K562 (cell line): ENCODE measurements around the gene CHST12. TPM values are rescaled to one million over a fixed set of nuclear protein-coding genes. Genes with fewer than 3 reads are reported as not detected.
A peak's percentile ranks its signal among the peaks of the same experiment; 100 is the strongest.

ENCODE experiments used
- ATAC-seq: fragments of 200-7000 bp; cut with Tn5 transposase; 3 replicates; pipeline ENCODE4 v1.9.1; 2020; ENCODE audit warnings: moderate library complexity
- BruUV-seq: library from RNA; stranded (reverse); fragments of 400-500 nt; replicated peaks from 2 replicates; lab custom pipeline; 2021; lab: Mats Ljungman, UMichigan
- CTCF ChIA-PET: fragments of 300-600 bp; formaldehyde crosslinking; extraction: SDS; loops from one replicate; lab custom pipeline; 2021; ENCODE audit warnings: low intra/inter-chr PET ratio; lab: Yijun Ruan, JAX
- POLR2A ChIA-PET: fragments of 300-600, 350-650 bp; sonication (Branson Sonifier 250); formaldehyde crosslinking; extraction: SDS; loops from one replicate; lab custom pipeline; 2021; ENCODE audit warnings: antibody characterized with exemption, inconsistent platforms; lab: Yijun Ruan, JAX
- DNase-seq, 4 experiments: peaks; one replicate each; pipeline versions ENCODE4 v3.0.0 to v3.0.0-alpha.2; 2011 to 2018; ENCODE audit warnings: low spot score in 3 of 4, mixed read lengths in 3 of 4; ENCODE audit errors: extremely low read depth in 1 of 4
- FAIRE-seq: peaks from 2 replicates; lab custom pipeline; 2011; peaks lifted over from hg19 to GRCh38; lab: Jason Lieb, UNC
- H2AFZ ChIP-seq: 2 replicates; pipeline ENCODE4 v1.6.0; 2011; ENCODE audit warnings: low read depth, low read length, control low read depth, inconsistent platforms
- H3K27ac ChIP-seq: fragments of 200-600 bp; 3 replicates; pipeline ENCODE4 v1.8.0; 2011; ENCODE audit warnings: low read depth, mild to moderate bottlenecking, control low read depth, inconsistent platforms, low read length, moderate library complexity, mixed read lengths; ENCODE audit errors: extremely low read depth
- H3K27me3 ChIP-seq, 2 experiments: fragments of 300-600 bp in 1 of 2; 2 replicates in 1 of 2; 3 replicates in 1 of 2; pipeline versions ENCODE4 v1.6.0 to v1.8.0; 2011; ENCODE audit warnings: inconsistent platforms in 2 of 2, low read length in 2 of 2, mild to moderate bottlenecking in 1 of 2, mixed read lengths in 1 of 2, moderate library complexity in 1 of 2; ENCODE audit not compliant: control insufficient read depth in 2 of 2, insufficient read depth in 2 of 2
- H3K36me3 ChIP-seq: fragments of 300-600 bp; 3 replicates; pipeline ENCODE4 v1.8.0; 2011; ENCODE audit warnings: mild to moderate bottlenecking, low read length, inconsistent platforms; ENCODE audit not compliant: control insufficient read depth, insufficient read depth
- H3K4me1 ChIP-seq, 2 experiments: fragments of 200-600 bp in 1 of 2; replicated peaks in 1 of 2; 2 replicates in 1 of 2; 3 replicates in 1 of 2; pipeline versions ENCODE4 v1.5.1 to v1.8.0; 2011; ENCODE audit warnings: inconsistent platforms in 2 of 2, low read length in 2 of 2, mild to moderate bottlenecking in 1 of 2, mixed read lengths in 1 of 2, moderate library complexity in 1 of 2; ENCODE audit not compliant: control insufficient read depth in 2 of 2, insufficient read depth in 2 of 2
- H3K4me2 ChIP-seq: 2 replicates; pipeline ENCODE4 v1.6.1; 2011; ENCODE audit warnings: low read length, control low read depth, inconsistent platforms, mixed read lengths; ENCODE audit not compliant: insufficient read depth
- H3K4me3 ChIP-seq: fragments of 200-600 bp; sonication (generic), shearing (Covaris generic); 2 replicates; pipeline ENCODE4 v1.5.1; 2016; ENCODE audit warnings: control low read depth, inconsistent platforms
- H3K79me2 ChIP-seq: fragments of 200-600 bp; 3 replicates; pipeline ENCODE4 v1.8.0; 2011; ENCODE audit warnings: low read length, inconsistent platforms; ENCODE audit not compliant: control insufficient read depth, insufficient read depth
- H3K9ac ChIP-seq, 2 experiments: 2 replicates each; pipeline versions ENCODE4 v1.6.0 to v1.6.1; 2011; ENCODE audit warnings: low read depth in 2 of 2, low read length in 2 of 2, control low read depth in 1 of 2, inconsistent platforms in 1 of 2, mild to moderate bottlenecking in 1 of 2, mixed read lengths in 1 of 2; ENCODE audit not compliant: insufficient read depth in 1 of 2
- H3K9me1 ChIP-seq: one replicate; pipeline ENCODE4 v1.6.0; 2011; ENCODE audit warnings: inconsistent platforms, mild to moderate bottlenecking, low read length, moderate library complexity; ENCODE audit not compliant: control insufficient read depth, insufficient read depth
- H3K9me3 ChIP-seq: replicated peaks from 2 replicates; pipeline ENCODE4 v1.5.1; 2011; ENCODE audit warnings: low read depth, low read length, inconsistent platforms; ENCODE audit not compliant: control insufficient read depth, insufficient read depth
- H4K20me1 ChIP-seq: replicated peaks from 2 replicates; pipeline ENCODE4 v1.6.1; 2011; ENCODE audit warnings: low read length, inconsistent platforms, mixed read lengths; ENCODE audit not compliant: control insufficient read depth, insufficient read depth
- ARID4B ChIP-seq: sonication (generic); formaldehyde crosslinking; IDR thresholded peaks from 2 replicates; pipeline ENCODE4 v1.8.0; 2022; ENCODE audit warnings: mild to moderate bottlenecking, missing genetic modification reagents
- BCOR ChIP-seq: fragments of 450-650 bp; IDR thresholded peaks from 2 replicates; pipeline ENCODE4 v1.6.1; 2016
- CBX1 ChIP-seq: sonication (generic); IDR thresholded peaks from 2 replicates; pipeline ENCODE4 v1.6.1; 2016; ENCODE audit warnings: antibody characterized with exemption, low read depth, mild to moderate bottlenecking
- CBX2 ChIP-seq: fragments of 200-600 bp; sonication (generic); IDR thresholded peaks from one replicate; pipeline ENCODE4 v1.6.1; 2012; ENCODE audit warnings: mild to moderate bottlenecking, low read length, inconsistent platforms; ENCODE audit not compliant: insufficient read depth, poor library complexity, severe bottlenecking
- HDAC2 ChIP-seq: fragments of 450-650 bp; IDR thresholded peaks from 2 replicates; pipeline ENCODE4 v1.6.1; 2016; ENCODE audit warnings: mild to moderate bottlenecking
- HNRNPK ChIP-seq: fragments of 200-400 bp; formaldehyde crosslinking; IDR thresholded peaks from one replicate; pipeline ENCODE4 v1.6.1; 2018; ENCODE audit warnings: mild to moderate bottlenecking, low read depth, low read length; ENCODE audit not compliant: poor library complexity, severe bottlenecking
- KDM1A ChIP-seq, 2 experiments: fragments of 450-650 bp; IDR thresholded peaks; 2 replicates each; pipeline ENCODE4 v1.6.1; 2016; ENCODE audit warnings: mild to moderate bottlenecking in 2 of 2
- NR2C1 ChIP-seq, 2 experiments: fragments of 450-650 bp; IDR thresholded peaks; 2 replicates each; pipeline ENCODE4 v1.6.1; 2017; ENCODE audit warnings: mild to moderate bottlenecking in 2 of 2, antibody characterized with exemption in 1 of 2, inconsistent platforms in 1 of 2, missing compliant biosample characterization in 1 of 2, missing genetic modification characterization in 1 of 2
- PTBP1 ChIP-seq: fragments of 200-400 bp; formaldehyde crosslinking; IDR thresholded peaks from 2 replicates; pipeline ENCODE4 v1.6.1; 2017; ENCODE audit warnings: low read depth, low read length
- RBM25 ChIP-seq: fragments of 200-400 bp; formaldehyde crosslinking; IDR thresholded peaks from 2 replicates; pipeline ENCODE4 v1.6.1; 2018; ENCODE audit warnings: low read length, low read depth, moderate library complexity; ENCODE audit not compliant: severe bottlenecking
- SMARCA5 ChIP-seq: fragments of 450-650 bp; IDR thresholded peaks from 2 replicates; pipeline ENCODE4 v1.6.1; 2016
- XRCC5 ChIP-seq: fragments of 200-400 bp; formaldehyde crosslinking; IDR thresholded peaks from 2 replicates; pipeline ENCODE4 v1.6.1; 2017; ENCODE audit warnings: low read depth, mild to moderate bottlenecking, low read length
- ZFP36 ChIP-seq: fragments of 150-350 bp; IDR thresholded peaks from 2 replicates; pipeline ENCODE4 v1.6.1; 2018; ENCODE audit warnings: low read length, low read depth; ENCODE audit not compliant: partially characterized antibody
- ZNF436 ChIP-seq: fragments of 250-450, 450-650 bp; sonication (Bioruptor Pico); formaldehyde crosslinking; IDR thresholded peaks from 2 replicates; pipeline ENCODE4 v1.7.0; 2020; ENCODE audit warnings: mild to moderate bottlenecking
- ZNF764 ChIP-seq: fragments of 250-450 bp; sonication (Bioruptor Pico); IDR thresholded peaks from 2 replicates; pipeline ENCODE4 v1.4.0; 2020; ENCODE audit warnings: low read depth, mild to moderate bottlenecking, moderate library complexity
- WGBS: fragments of 100-300 bp; shearing (Covaris generic); methylation state at CpG from one replicate; pipeline ENCODE4 v1.1.6; 2016; ENCODE audit warnings: low coverage, mixed read lengths; ENCODE audit not compliant: insufficient coverage; ENCODE audit errors: missing lambda C conversion rate; 5-methylcytosine and 5-hydroxymethylcytosine counted together
- in situ Hi-C: fragments of 300-500 bp; cut with MboI; formaldehyde crosslinking; loops from 4 replicates; pipeline ENCODE4 v1.15.0; 2018; ENCODE audit warnings: inconsistent platforms, mixed read lengths
- intact Hi-C: fragments of 100-400 bp; cut with micrococcal nuclease; formaldehyde crosslinking; loops from 2 replicates; pipeline ENCODE4 v1.14.2; 2022
- polyA plus RNA-seq, 8 experiments: library from polyadenylated mRNA; depleted of rRNA in 4 of 8; stranded (reverse) in 5 of 8; unstranded in 3 of 8; fragments of >200 nt; fragmentation: Nextera tagmentation in 2 of 8; fragmentation: Illumina TruSeq in 1 of 8; extraction: Ambion mirVana in 2 of 8; extraction: Trizol in 1 of 8; gene quantifications; 2 replicates each; pipeline versions ENCODE4 v1.2.1 to v1.2.3, GENCODE V29; 2011 to 2014; ENCODE audit warnings: inconsistent platforms in 1 of 8, missing spikeins in 1 of 8
- total RNA-seq, 7 experiments: library from RNA; depleted of rRNA in 6 of 7; stranded (reverse); fragments of >200 nt in 6 of 7; fragmentation: Illumina TruSeq in 2 of 7; extraction: Trizol in 2 of 7; gene quantifications; 2 replicates each; pipeline versions ENCODE4 v1.2.1 to v1.2.3, GENCODE V29; 2011 to 2021; ENCODE audit warnings: low replicate concordance in 1 of 7

Gene CHST12
- total and polyA plus RNA-seq, 9 of the 15 experiments (the other 6 are each of a cell fraction or from before 2014, with no cell fraction given) = 0.18 to 19.8 (median 3.6) TPM

GRCh38 chr7:2470204-2471021 lies 67.0 kb downstream of the CHST12 start:
- TF ChIP-seq PTBP1 (peak; percentile 90), BCOR (peak; percentile 93), SMARCA5 (peak; percentile 85), CBX2 (no peak), HNRNPK (no peak), ZFP36 (peak; percentile 77), ZNF436 (CRISPR knock-in tag) (no peak), XRCC5 (no peak), KDM1A (IDR thresholded peaks at IDR 0.05) (peak; percentile 60 to 77; a peak in 3 of 4 replicates), NR2C1 (IDR thresholded peaks at IDR 0.05) (no peak), NR2C1 (tag; IDR thresholded peaks at IDR 0.05) (no peak), CBX1 (no peak), ARID4B (CRISPR knock-in tag) (peak; percentile 20; the same call in 1 of the 2 replicates), RBM25 (peak; percentile 93), ZNF764 (CRISPR knock-in tag) (no peak), HDAC2 (peak; percentile 56)
- Histone ChIP-seq H3K4me2 (no peak overlapping the region), H3K27me3 (peaks cover 0 to 25% of the 10 kb centered on the region in 2 experiments; a peak in 4 of 5 replicates), H3K79me2 (no peaks in the 10 kb centered on the region), H3K4me1 (peaks cover 0 to 35% of the 10 kb centered on the region in 2 experiments; a peak in 2 of 5 replicates), H3K27ac (no peak overlapping the region), H3K36me3 (no peaks in the 10 kb centered on the region), H3K4me3 (no peak overlapping the region), H2AFZ (no peak overlapping the region), H3K9ac (peak overlapping the region in 1 of 2 experiments; percentile 28; a peak in 1 of 4 replicates), H3K9me1 (no peaks in the 10 kb centered on the region), H4K20me1 (peaks cover 6% of the 10 kb centered on the region; the same call in 1 of the 2 replicates), H3K9me3 (no peaks in the 10 kb centered on the region)
- ChIA-PET CTCF (interaction anchor here (2.2 to 2.3 kb wide), 2 partner anchors 19 to 891 kb away, joined by 9 to 12 read pairs; no protein-coding TSS in a partner anchor), POLR2A (interaction anchor here (0.5 to 1.9 kb wide), 2 partner anchors 11 to 384 kb away, joined by 3 to 6 read pairs; no protein-coding TSS in a partner anchor)
- WGBS = 30% methylated on average over 18 of the region's 19 CpGs
- BruUV-seq = no TSS peak
- no peak for ATAC-seq
- no peak for FAIRE-seq
- DNase-seq = no peak
- intact Hi-C loops = loop anchor here (10.0 kb wide), 1 partner anchor 194 kb away; no protein-coding TSS in a partner anchor
- in situ Hi-C loops = no loop called here
